ENCODE data around the gene ISY1.
"Not testable (repeated sequence)": the region's sequence is repeated elsewhere in the genome, so short reads cannot be mapped to it uniquely, and the experiment has no call there.

ISY1 gene

DNA sequence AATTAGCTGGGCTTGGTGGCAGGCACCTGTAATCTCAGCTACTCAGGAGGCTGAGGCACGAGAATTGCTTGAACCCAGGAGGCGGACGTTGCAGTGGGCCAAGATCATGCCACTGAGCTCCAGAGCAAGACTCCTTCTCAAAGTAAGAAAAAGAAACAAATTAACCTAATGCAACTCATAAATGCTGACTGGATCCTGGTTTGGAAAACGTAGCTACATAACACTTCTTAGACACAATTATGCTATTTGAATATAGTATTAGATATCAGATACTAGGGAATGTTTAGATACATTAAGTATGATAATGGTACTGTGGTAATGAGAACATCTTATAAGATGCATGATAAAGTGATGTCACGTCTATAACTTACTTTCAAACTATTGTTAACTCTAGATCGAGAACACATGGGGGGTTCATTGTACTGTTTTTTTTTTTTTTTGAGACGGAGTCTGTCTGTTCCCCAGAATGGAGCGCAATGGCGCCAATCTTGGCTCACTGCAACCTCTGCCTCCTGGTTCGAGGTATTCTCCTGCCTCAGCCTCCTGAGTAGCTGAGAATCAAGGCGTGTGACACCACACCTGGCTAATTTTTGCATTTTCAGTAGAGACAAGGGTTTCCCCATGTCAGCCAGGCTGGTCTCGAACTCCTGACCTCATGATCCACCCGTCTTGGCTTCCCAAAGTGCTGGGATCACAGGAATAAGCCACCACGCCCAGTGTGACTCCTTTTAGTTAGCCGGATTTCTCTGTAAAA, 5.9 kb upstream of the ISY1 start:
- DNase-seq (ENCODE audit: low read depth in 3 of 3) = no peak

DNA sequence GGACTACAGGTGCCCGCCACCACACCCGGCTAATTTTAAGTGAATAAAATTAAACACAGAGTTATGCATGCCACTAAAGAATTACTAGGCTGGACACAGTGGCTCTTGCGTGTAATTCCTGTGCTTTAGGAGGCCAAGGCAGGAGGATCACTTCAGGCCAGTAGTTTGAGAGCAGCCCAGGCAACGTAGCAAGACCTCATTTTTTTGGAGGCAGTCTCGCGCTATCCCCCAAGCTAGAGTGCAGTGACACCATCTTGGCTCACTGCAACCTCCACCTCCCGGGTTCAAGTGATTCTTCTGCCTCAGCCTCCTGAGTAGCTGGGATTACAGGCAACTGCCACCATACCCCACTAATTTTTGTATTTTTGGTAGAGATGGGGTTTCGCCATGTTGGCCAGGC, 4.7 kb upstream of the ISY1 start:
- DNase-seq (ENCODE audit: low read depth in 3 of 3) = not testable (repeated sequence)

DNA sequence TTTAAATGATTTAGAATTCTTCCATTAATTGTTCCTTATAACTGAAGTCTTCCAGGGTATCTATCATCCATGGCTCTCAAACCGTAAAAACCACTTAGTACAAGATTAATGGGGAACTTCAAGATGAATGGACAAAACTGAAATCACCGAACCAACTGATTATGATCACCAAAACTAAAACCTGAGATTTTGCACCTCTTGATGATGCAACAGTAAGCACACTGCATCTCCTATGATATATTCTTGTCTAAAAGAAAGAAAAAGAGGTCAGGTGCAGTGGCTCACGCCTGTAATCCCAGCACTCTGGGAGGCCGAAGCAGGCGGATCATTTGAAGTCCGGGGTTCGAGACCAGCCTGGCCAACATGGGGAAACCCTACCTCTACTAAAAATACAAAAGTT, 3.6 kb upstream of the ISY1 start:
- DNase-seq (ENCODE audit: low read depth in 3 of 3) = no peak

DNA sequence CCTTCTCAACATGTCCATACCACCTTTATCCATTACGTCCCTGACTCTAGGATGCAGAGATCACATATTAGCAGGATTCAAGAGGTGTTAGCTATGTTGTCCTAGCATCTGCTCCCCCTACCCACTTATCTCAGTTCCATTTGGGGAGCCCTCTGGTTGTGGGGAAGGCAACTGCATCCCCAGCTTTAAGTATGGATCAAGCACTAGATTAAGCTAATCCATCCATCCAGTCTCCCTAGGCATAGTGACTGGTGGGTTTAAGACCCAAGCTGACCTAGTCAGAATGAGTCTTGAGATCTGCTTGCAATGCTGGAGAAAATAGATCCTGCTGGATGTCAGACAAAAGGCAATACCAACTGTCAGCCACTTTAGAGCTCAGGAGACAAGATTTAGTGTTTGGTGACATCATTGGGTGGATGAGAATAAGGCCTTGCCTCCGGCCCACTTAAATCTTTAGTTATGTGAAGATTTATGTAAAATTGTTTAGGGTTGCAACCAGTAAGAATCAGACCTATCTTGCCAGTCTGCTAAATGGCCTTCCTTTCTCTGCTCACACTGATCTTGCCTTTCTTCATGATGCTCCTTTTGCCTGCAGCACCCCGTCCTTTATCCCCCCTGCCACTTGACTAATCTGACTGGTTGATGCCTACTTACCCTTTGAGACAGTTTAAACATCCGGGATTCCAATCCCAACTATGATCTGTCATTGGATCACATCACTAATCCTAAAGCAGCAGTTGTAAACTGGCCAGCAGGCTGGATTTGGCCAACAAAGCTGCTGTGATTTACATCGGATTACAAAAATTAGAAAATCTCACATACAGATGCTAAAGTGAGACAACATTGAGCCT, 2.1 kb upstream of the ISY1 start:
- DNase-seq (ENCODE audit: low read depth in 3 of 3) = no peak

DNA sequence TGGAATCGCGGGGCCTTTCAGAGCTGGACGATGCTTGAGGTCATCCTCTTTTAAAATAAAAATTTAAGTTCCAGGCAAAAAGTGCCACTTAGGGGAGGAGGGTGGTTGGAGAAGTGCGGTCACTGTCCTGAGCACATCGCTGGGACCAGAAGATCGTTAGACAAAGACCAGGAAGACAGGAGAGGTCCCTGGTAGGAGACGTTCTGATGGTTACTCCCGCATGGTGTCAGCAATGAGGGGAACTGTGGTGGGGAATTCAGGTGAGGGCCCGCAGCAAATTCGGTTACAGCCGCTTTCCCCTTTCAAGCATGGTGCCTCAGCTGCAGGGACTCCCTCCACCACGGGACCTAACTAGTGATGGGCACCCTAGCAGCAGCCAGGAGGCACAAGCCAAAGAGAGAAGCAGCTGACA, 1.0 kb upstream of the ISY1 start:
- no peak for DNase-seq (ENCODE audit: low read depth in 3 of 3)

DNA sequence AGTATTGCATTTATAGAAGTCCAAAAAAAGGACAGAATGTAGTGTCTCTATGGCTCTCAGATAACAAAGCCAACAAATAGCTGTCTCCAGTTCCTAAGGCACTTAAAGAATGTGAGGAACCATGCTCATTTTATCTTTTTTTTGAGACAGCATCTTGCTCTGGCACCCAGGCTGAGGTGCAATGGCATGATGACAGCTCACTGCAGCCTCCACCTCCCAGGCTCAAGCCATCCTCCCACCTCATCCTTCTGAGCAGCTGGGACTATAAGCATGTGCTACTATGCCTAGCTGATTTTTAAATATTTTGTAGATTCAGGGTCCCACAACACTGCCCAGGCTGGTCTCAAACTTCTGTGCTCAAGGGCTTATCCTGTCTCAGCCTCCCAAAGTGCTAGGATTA, 16.1 kb downstream of the ISY1 start:
- DNase-seq (ENCODE audit: low read depth in 3 of 3) = no peak

DNA sequence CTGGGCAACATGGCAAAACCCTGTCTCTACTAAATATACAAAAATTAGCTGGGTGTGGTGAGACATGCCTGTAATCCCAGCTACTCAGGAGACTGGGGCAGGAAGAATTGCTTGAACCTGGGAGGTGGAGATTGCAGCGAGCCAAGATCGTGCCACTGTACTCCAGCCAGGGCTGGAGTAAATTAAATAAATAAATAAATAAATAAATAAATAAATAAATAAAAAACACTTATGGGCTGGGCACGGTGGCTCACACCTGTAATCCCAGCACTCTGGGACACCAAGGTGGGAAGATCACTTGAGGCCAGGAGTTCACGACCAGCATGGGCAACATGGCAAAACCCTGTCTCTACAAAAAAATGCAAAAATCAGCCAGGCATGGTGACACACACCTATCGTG, 19.9 kb downstream of the ISY1 start:
- DNase-seq (ENCODE audit: low read depth in 3 of 3) = not testable (repeated sequence)

DNA sequence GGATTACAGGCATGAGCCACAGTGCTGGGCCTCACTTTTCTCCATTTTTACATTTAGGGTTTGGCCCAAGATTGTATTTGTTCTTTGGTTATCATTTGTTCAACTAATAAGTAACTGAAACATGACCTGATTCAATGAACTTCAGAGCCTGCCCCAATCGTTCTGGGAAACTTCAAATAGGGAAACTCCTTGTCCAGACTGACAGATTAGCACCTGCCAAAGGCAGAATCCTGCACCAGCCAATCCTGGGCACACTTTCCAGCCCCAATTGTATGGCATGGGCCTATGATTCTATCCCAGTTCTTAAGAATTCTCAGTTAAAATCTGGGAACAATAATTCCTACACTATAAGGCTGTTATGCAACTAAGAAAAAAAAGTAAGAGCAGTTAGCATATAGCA, 21.0 kb downstream of the ISY1 start:
- no peak for DNase-seq (ENCODE audit: low read depth in 3 of 3)

DNA sequence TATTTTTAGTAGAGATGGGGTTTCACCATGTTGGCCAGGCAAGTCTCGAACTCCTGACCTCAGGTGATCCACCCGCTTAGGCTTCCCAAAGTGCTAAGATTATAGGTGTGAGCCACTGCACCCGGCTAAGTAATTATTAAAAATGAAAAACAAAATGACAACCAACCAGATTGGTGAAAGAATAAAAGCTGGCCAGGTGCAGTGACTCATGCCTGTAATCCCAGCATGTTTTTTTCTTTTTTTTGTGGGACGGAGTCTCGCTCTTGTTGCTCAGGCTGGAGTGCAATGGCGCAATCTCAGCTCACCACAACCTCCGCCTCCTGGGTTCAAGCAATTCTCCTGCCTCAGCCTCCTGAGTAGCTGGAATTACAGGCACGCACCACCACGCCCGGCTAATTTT, 24.6 kb downstream of the ISY1 start:
- DNase-seq (ENCODE audit: low read depth in 3 of 3) = not testable (repeated sequence)

DNA sequence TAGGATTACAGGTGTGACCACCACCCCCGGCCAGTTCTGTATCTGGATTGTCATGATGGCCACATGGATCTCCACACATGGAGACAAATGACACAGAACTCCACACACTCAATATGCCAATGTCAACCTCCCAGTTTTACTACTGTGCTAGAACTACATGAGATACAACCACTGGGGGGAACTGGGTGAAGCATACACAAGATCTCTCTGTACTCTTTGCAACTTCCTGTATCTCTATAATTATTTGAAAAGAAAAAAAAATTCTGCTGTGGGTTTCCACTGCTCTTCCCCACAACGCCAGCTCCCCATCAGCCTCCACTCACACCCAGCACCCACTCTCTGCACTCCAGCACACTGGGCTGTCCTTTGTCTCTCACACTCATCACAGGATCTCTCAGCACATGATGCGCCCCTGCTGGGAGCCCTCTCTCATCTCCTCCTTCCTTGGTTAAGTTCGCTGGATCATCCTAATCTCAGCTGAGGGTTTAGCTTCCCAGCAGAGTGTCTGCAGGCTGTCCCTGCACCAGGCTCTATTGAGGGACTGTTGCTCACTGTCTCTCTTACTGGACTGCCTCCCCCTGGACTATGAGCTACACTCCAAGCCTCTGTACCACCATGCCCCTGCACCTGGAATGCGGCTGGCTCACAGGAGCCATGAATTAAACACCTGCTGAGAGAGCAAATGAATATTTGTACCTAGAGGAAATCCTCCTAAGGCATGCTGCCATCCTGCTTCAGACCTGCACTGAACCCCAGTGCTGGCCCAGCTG, 28.6 kb downstream of the ISY1 start:
- no peak for DNase-seq (ENCODE audit: low read depth in 3 of 3)

DNA sequence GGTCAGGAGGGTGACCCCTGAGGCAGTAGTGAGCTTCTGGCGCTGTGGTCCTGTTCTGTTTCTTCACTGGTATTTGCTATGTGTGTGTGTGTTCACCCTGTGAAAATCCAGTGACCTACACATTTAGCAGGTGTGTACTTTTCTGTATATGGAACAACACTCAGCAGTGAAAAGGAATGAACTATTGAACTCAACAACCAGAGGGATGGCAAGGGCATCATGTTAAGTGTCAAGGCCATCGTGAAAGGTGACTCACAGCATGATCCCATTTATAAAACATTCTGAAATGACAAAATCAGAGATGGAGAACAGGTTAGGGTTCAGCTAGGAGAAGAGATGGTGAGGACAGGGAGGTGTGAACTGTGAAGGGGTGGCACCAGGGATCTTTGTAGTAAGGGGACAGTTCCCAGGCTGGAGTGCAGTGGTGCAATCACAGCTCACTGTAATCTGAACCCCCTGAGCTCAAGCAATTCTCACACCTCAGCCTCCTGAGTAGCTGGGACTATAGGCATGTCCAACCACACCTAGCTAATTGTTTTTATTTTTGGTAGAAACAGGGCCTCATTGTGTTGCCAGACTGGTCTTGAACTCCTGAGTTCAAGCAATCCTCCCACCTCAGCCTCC, 29.3 kb downstream of the ISY1 start:
- no peak for DNase-seq (ENCODE audit: low read depth in 3 of 3)

DNA sequence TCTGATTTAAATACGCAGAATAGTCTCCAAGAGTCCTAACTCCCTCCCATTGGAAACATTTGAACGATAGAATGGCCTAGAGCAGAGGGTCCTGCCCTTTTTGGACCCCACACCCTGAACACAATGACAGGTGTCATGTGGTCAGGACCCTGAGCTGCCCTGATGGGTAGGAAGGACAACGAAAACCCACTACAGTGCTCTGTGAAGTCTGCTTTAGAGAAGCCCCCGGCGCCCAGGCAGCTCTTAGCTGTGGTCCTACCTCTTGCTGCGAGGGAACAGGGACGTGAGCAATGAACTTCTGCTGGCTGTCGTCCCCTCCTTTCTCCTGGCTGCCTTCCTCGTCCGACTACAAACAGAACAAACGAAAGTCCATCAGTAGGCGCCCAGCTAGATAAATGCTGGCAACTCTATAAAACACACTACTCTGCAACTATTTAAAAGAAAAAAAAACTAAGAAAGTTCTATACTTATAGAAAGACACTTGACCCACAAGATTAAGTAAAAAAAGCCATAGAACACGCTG, 30.5 kb downstream of the ISY1 start:
- no peak for DNase-seq (ENCODE audit: low read depth in 3 of 3)

DNA sequence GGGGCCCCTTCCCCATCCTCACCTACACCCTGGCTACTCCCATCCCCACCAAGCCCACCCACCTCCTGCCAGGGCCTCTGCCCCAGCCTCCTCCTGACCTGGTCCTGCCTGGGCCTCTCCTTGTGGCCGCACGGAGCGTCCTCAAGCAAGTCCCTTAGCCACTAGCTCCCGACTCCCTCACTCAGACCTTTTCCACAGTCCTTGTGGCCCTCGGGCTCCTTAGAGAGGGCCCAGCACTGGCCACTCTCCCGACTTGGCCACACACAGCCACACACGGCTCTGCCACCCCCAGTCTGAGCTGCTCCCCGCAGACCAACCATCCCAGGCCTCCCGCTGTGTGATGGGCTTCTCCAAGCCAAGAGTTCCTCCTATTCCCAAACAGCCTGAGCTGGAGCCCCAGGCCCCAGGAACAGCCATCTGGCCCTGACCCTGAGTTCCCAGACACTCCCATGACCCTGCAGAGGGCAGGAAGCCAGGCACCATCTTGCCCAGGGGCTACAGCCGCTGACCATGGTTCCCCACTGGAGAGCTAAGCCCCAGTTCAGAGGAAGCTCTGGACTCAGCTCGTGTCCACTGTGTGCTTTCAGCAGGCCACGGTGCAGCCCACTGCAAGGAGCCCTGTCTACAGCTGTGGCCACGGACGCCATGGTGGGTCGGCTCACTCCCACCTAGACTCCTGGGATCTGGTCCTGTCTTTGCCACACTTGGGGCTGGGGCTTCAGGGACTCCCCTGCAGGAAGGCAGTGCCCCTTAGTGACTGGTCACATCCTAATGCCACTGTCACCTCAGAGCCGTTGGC, 32.3 kb downstream of the ISY1 start:
- no peak for DNase-seq (ENCODE audit: low read depth in 3 of 3)

DNA sequence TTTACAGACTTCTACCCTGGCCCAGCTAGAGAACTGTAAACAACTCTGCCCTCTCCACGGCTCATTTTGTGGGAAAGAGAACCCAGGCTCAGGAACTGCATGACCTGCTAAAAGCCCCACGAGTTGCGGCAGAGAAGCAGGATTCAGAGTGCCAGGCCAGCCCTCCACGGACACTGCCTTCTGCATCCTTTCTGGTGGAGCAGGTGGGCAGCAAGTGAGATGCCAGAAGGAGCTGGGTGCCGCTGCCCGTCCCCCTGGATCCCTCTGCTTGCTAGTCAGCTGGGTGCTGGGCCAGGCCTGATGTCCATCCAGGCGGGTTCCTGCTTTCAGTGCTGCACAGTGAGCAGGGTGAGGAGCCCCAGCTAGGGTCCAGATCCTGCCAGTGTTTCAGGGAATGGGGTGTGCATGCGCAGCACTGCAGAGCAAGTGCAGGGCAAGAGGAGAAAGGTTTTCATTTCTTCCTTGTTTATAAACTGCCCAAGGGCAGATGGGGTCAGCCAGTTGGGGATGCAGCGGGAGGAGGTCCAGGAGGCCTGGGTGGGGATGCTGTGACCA, 34.1 kb downstream of the ISY1 start:
- no peak for DNase-seq (ENCODE audit: low read depth in 3 of 3)

DNA sequence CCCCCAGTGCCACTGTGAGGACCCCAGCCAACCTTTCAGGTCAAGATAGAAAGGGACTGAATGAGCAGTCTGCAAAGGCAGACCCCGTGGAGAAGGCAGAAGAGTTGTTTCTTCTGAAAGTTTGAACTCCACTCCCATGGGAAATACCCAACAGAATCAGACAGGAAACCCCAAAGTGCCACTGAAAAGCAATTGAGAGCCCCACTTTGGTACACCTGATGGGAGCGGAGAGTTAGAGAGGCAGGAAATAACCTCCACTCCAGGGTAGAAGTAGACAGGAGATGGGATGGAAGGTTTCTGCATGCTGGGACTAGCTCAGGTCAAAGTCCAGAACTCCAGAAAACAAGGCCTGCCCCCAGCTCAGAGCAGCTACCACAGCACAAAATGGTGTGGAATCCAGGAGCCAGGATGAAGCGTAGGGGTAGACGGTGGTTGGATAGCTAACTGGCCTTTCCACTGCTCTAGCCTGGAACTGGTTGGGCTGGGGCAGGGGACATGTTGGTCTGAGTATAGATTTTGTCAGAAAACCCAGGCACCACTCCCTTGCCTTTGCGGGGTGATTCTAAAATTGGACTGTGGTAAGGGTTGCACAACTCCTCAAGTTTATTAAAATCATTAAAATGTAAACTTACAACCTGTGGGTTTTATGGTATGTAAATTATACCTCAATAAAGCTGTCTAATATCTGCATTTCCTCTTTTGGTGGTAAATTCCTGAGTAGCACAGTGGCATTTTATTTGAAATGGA, 37.4 kb downstream of the ISY1 start:
- no peak for DNase-seq (ENCODE audit: low read depth in 3 of 3)

DNA sequence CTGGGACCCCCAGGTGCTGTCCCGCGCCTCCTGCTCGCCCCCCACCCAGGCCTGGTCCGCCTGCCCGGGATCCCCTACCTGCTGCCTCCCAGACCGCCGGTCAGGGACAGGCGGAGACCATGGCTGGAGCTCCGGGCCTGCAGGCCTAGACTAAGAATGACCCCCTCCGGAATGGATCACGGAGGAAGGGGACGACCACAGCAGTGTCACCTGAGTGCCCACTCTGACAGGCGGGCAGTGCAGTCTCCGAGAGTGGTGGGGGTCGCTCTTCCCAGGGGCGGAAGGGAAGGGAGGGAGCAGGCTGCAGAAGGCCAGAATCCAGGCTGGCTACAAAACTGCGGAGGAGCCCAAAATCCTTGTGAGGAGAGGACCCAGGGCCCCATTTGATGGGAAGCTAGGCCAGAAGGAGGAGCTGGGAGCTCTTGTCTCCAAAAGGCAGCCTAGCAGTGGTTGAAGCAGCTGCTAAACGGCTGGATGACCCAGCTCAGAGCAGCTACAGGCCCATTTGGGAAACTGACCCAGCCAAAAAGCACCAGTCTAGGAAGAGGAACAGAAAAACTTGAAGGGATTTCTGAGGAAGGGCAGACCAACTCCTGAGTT, 38.4 kb downstream of the ISY1 start:
- DNase-seq (ENCODE audit: low read depth in 3 of 3) = no peak

DNA sequence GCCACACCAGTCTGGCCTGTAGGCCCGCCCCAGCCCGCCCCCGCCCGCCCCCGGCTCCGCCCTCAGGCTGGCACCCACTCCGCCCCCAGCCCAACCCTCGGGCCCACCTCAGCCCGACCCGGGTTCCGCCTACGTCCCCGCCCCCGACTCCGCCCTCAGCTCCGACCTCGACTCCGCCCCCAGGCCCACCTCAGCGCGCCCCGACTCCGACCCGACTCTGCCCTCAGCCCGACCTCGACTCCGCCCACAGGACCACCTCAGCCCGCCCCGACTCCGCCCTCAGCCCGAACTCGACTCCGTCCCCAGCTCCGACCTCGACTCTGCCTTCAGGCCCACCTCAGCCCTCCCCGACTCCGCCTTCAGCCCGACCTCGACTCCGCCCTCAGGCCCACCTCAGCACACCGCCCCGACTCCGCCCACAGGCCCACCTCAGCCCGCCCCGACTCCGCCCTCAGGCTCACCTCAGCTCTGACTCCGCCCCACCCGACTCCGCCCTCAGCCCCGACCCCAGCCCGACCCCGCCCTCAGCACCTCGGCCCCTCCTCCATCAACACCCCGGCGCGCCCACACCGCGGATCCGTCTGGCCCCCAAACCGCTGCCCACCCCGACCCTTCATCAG, 39.0 kb downstream of the ISY1 start, which contains the start of gene RAB43:
RAB43 (minus strand) TSS at position 13 of the 620 bp plus-strand sequence. CDS start 315 bp downstream, outside the sequence.
- peak; percentile 71 to 83 (median 82) for DNase-seq (ENCODE audit: low read depth in 3 of 3)

DNA sequence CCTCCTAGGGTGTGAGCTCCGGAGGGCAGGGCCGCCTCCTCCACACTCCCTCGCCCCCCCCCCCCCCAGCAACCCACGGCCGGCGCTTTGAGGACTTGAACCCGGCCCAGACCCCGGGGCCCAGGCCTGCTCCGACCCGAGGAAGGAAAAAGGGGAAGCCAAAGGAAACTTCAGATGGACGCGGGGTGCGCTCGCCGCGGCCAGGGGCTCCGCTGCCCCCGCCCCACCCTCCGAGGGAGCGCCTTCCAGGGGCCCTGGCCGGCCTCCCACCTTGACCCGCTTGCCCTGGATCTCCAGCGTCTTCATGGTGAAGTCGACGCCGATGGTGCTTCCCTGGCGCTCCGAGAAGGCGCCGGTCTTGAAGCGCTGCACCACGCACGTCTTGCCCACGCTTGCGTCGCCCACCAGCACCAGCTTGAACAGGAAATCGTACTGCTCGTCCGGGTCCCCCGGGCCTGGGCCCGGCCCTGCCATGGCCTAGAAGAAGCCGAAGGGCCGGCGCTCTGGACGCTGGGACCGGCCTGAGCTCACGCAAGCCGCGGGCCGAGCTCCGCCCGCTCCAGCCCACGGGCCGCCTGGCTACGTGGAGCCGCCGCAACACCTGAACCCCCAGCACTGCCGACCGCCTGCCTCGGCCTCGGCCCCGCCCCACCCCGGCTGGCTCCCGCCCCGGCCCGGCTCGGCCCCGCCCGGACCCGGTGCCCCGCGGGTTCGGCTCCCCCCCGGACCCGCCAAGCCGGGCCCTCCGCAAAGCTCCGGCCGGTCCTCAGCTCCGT, 39.7 kb downstream of the ISY1 start:
- DNase-seq (ENCODE audit: low read depth in 3 of 3) = peak in 2 of 3 experiments; percentile 34 to 42

All from stimulated activated CD4-positive, alpha-beta T cell treated with anti-CD3 and anti-CD28 coated beads, TNF-alpha, amount 100 ng/mL, for 4 hours (primary cell).